ENCODE results near the gene BPGM. TPM values are rescaled to one million over a fixed set of nuclear protein-coding genes. Genes with fewer than 3 reads are reported as not detected.

BPGM gene
- total RNA-seq, 1 experiment from 2014 or later, result 18.5 TPM

- H3K4me3 ChIP-seq, result no peak overlapping the region
- H3K9me2 ChIP-seq (ENCODE audit: insufficient read depth), result peaks cover 8% of the 10 kb centered on the region; the same call in 1 of the 2 replicates
- no peak overlapping the region for H2AFZ ChIP-seq
- H3K36me3 ChIP-seq (ENCODE audit: low read depth), result no peaks in the 10 kb centered on the region
- intact Hi-C loops (cut with micrococcal nuclease; ENCODE audit: unreplicated experiment), result no loop called here
- TF ChIP-seq EZH2 (IDR thresholded peaks at IDR 0.05; ENCODE audit: low read depth) (no peak), CTCF (conservative IDR thresholded peaks at IDR 0.05) (no peak)
- ChIA-PET POLR2A (ENCODE audit: unreplicated experiment) (no interaction called here), CTCF (interaction anchor here (0.6 kb wide), 2 partner anchors 21 to 190 kb away, joined by 3 to 21 read pairs; no protein-coding TSS in a partner anchor)
- no peak overlapping the region for H3K4me2 ChIP-seq
- BruUV-seq (replicated peaks), result no TSS peak
- H3K79me2 ChIP-seq (ENCODE audit: low read depth), result no peaks in the 10 kb centered on the region
- H3K27ac ChIP-seq, result no peak overlapping the region
- no peaks in the 10 kb centered on the region for H3K27me3 ChIP-seq (ENCODE audit: insufficient read depth, low read depth)
- H4K20me1 ChIP-seq (ENCODE audit: insufficient read depth), result no peaks in the 10 kb centered on the region
- DNase-seq, result no peak
- no peaks in the 10 kb centered on the region for H3K9me3 ChIP-seq (ENCODE audit: insufficient read depth, low read depth)
- H3F3A ChIP-seq (ENCODE audit: insufficient read depth, low read depth), result peaks cover 7% of the 10 kb centered on the region; the same call in 1 of the 2 replicates
- no peaks in the 10 kb centered on the region; the same call in 1 of the 2 replicates for H3K4me1 ChIP-seq (replicated peaks; ENCODE audit: insufficient read depth)
Measured at GRCh38 chr7:134623193-134623592, 23.5 kb upstream of the BPGM start.

DNA sequence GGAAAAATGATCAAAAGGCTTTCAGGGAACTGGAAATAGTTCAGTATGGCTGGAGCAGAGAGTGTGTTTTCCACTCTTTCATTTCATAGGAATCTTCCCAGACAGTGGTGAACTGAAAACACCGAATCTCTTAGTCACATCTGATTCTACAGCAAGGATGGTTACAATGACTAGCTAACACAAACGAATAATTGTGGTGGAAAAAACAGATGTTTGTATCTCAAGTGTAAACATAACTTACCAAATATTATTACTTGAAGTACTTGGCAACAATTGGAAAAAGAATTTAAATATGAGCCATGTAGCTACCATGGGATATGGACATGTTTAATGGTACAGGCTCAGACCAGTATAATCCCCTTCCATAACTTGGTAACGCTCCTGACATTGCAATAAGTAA is 21.1 kb upstream of the BPGM start:
- no peak overlapping the region for H3K4me3 ChIP-seq
- H3K36me3 ChIP-seq (ENCODE audit: low read depth), result no peaks in the 10 kb centered on the region
- H3K27me3 ChIP-seq (ENCODE audit: insufficient read depth, low read depth), result no peaks in the 10 kb centered on the region
- no peak for TF ChIP-seq CTCF (conservative IDR thresholded peaks at IDR 0.05)
- TF ChIP-seq EZH2 (IDR thresholded peaks at IDR 0.05; ENCODE audit: low read depth), result no peak
- no TSS peak for BruUV-seq (replicated peaks)
- H3K9me3 ChIP-seq (ENCODE audit: insufficient read depth, low read depth), result no peaks in the 10 kb centered on the region
- H3K4me2 ChIP-seq, result no peak overlapping the region
- no peaks in the 10 kb centered on the region for H3K4me1 ChIP-seq (replicated peaks; ENCODE audit: insufficient read depth)
- H3K79me2 ChIP-seq (ENCODE audit: low read depth), result no peaks in the 10 kb centered on the region
- no peaks in the 10 kb centered on the region for H4K20me1 ChIP-seq (ENCODE audit: insufficient read depth)
- no peaks in the 10 kb centered on the region for H3F3A ChIP-seq (ENCODE audit: insufficient read depth, low read depth)
- no peak overlapping the region for H3K27ac ChIP-seq
- no peak for DNase-seq
- ChIA-PET POLR2A (ENCODE audit: unreplicated experiment) (no interaction called here), CTCF (no interaction called here)
- no peak overlapping the region for H2AFZ ChIP-seq
- intact Hi-C loops (cut with micrococcal nuclease; ENCODE audit: unreplicated experiment), result no loop called here
- peaks cover 8% of the 10 kb centered on the region; the same call in 1 of the 2 replicates for H3K9me2 ChIP-seq (ENCODE audit: insufficient read depth)

- no peaks in the 10 kb centered on the region for H3K9me3 ChIP-seq (ENCODE audit: insufficient read depth, low read depth)
- H3F3A ChIP-seq (ENCODE audit: insufficient read depth, low read depth), result no peaks in the 10 kb centered on the region
- H3K4me2 ChIP-seq, result no peak overlapping the region
- H3K27me3 ChIP-seq (ENCODE audit: insufficient read depth, low read depth), result no peaks in the 10 kb centered on the region
- H3K9me2 ChIP-seq (ENCODE audit: insufficient read depth), result peaks cover 8% of the 10 kb centered on the region; the same call in 1 of the 2 replicates
- BruUV-seq (replicated peaks), result no TSS peak
- POLR2A ChIA-PET (ENCODE audit: unreplicated experiment), result no interaction called here
- intact Hi-C loops (cut with micrococcal nuclease; ENCODE audit: unreplicated experiment), result no loop called here
- H3K4me1 ChIP-seq (replicated peaks; ENCODE audit: insufficient read depth), result no peaks in the 10 kb centered on the region
- CTCF ChIA-PET, result no interaction called here
- no peaks in the 10 kb centered on the region for H3K36me3 ChIP-seq (ENCODE audit: low read depth)
- no peaks in the 10 kb centered on the region for H4K20me1 ChIP-seq (ENCODE audit: insufficient read depth)
- H3K4me3 ChIP-seq, result no peak overlapping the region
- TF ChIP-seq CTCF (conservative IDR thresholded peaks at IDR 0.05), result no peak
- no peak for TF ChIP-seq EZH2 (IDR thresholded peaks at IDR 0.05; ENCODE audit: low read depth)
- H3K79me2 ChIP-seq (ENCODE audit: low read depth), result no peaks in the 10 kb centered on the region
- no peak for DNase-seq
- H2AFZ ChIP-seq, result no peak overlapping the region
- no peak overlapping the region for H3K27ac ChIP-seq
Measured at GRCh38 chr7:134627109-134627774, 19.4 kb upstream of the BPGM start.

Measured in PC-9 (cell line).